ENCODE data around the gene IL22RA2.
"Not testable (repeated sequence)": the region's sequence is repeated elsewhere in the genome, so short reads cannot be mapped to it uniquely, and the experiment has no call there.

Gene IL22RA2, protein sequence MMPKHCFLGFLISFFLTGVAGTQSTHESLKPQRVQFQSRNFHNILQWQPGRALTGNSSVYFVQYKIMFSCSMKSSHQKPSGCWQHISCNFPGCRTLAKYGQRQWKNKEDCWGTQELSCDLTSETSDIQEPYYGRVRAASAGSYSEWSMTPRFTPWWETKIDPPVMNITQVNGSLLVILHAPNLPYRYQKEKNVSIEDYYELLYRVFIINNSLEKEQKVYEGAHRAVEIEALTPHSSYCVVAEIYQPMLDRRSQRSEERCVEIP

DNA sequence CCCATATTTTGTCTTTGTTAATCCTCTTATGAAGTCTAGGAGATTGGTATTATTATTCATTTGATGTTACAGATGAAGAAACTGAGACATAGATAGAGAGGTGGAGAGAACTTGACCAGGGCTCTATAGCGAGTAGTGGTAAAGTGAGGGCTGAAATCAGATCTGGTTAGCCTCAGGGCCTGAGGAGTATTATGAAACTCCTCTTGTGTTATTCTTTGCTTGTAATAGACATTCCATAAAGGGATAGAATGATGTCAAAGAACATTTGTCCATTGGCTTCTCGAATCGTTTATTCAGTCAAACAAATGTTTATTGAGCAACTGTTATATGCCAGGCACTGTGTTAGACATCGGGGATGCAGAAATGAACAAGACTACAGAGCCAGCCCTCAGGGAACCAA, at the start of gene IL22RA2:
TSS of gene IL22RA2 (minus strand) at position 144 of the 400 bp plus-strand sequence. CDS start 11,895 bp downstream, outside the sequence.
- Mint-ChIP-seq H3K4me3 (peak within 1 kb of the TSS; percentile 36), H3K36me3 (no peaks in the 10 kb centered on the region), H3K27me3 (no peaks in the 10 kb centered on the region), H3K4me1 (peaks cover 34% of the 10 kb centered on the region), H3K9me3 (peaks cover 1% of the 10 kb centered on the region), H3K27ac (peak within 1 kb of the TSS; percentile 90)
- no peak for ATAC-seq (ENCODE audit: low read depth)
- DNase-seq (ENCODE audit: low spot score in 2 of 2) = no peak

DNA sequence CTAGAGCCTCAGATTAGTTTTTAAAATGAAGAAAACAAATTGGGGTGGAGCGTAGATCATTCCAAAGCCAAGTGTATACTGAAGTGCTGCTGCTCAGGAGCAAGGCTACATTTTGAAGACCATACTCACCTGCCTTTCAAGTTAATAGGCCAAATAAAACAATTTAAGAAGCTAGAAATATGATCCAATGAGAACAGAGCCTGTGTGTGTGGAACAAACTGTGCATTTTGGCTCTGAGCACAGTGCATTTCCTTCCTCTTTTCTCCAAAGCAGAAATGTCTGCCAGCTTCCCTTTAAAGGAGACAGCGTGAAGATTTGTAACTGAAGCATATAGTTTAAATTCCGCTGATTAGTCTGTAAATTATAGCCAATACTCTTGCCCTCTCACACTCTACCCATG, 48.9 kb upstream of the IL22RA2 start:
- ATAC-seq (ENCODE audit: low read depth) (peak; percentile 20), DNase-seq (ENCODE audit: low spot score in 2 of 2) (peak in 1 of 2 donors; percentile 43)
- Mint-ChIP-seq H3K9me3 (no peaks in the 10 kb centered on the region), H3K36me3 (no peaks in the 10 kb centered on the region), H3K27me3 (no peaks in the 10 kb centered on the region), H3K4me3 (peak overlapping the region; percentile 27), H3K27ac (peak overlapping the region; percentile 33), H3K4me1 (peaks cover 46% of the 10 kb centered on the region)

- peaks cover 3% of the 10 kb centered on the region for H3K36me3 Mint-ChIP-seq
These were observed 46.3 kb upstream of the IL22RA2 start for GRCh38 chr6:137219664-137220252.

DNA sequence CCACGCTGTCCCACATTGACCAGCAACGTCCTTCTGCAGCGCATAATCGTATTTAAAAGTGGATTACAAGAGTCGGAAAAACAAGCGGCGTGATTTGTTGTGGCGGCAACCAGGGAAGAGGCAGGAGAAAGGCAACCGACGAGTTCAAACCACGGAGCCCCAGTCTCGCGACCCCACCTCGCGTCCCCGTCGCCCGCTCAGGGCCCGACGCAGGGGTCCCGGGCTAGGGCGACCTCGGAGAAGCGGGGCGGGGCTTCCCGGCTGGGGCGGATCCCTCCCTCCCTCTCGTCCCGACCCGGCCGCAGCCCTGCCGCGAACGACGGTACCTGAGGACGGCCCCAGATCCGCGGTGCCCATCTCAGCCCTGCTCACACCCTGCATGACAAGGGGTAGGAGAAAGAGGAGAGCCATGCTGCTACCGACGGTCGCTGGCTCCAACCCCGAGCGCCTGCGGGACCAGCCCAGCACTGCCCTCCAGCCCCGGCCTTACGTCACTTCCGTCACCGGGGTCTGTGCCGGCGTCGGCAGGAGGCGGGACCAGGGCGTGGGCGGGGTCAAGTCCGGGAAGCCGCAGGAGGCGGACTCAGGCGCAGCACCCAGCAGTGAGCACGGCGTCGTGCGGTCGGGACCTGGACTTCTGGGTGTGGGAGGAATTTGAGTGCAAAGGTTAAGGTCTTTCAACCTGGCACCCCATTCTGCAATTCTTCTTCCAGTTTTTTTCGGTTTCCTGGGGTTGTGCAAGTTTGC, 45.6 kb upstream of the IL22RA2 start, which contains the start of gene IFNGR1:
TSS of gene IFNGR1 (minus strand) at position 469 of the 747 bp plus-strand sequence. CDS start at position 411, 58 bp downstream.
- H3K27me3 Mint-ChIP-seq = no peaks in the 10 kb centered on the region
- DNase-seq (ENCODE audit: low spot score in 2 of 2) = peak; percentile 95
- H3K9me3 Mint-ChIP-seq = no peaks in the 10 kb centered on the region
- peaks cover 54% of the 10 kb centered on the region for H3K4me1 Mint-ChIP-seq
- peak; percentile 83 for ATAC-seq (ENCODE audit: low read depth)
- H3K27ac Mint-ChIP-seq = peak within 1 kb of the TSS; percentile 99
- H3K36me3 Mint-ChIP-seq = peaks cover 3% of the 10 kb centered on the region
- peak within 1 kb of the TSS; percentile 99 for H3K4me3 Mint-ChIP-seq

More at GRCh38 chr6:137219664-137220252, 46.3 kb upstream of the IL22RA2 start:
- ATAC-seq (ENCODE audit: low read depth) = no peak
- peaks cover 51% of the 10 kb centered on the region for H3K4me1 Mint-ChIP-seq
- no peak for DNase-seq (ENCODE audit: low spot score in 2 of 2)
- H3K9me3 Mint-ChIP-seq = no peaks in the 10 kb centered on the region
- H3K27me3 Mint-ChIP-seq = no peaks in the 10 kb centered on the region
- H3K27ac Mint-ChIP-seq = peak overlapping the region; percentile 99
- H3K4me3 Mint-ChIP-seq = peak overlapping the region; percentile 99

GRCh38 chr6:137218473-137218916, 45.1 kb upstream of the IL22RA2 start:
- peak overlapping the region; percentile 99 for H3K4me3 Mint-ChIP-seq
- H3K9me3 Mint-ChIP-seq = no peaks in the 10 kb centered on the region
- DNase-seq (ENCODE audit: low spot score in 2 of 2) (peak; percentile 34 to 45), ATAC-seq (ENCODE audit: low read depth) (peak; percentile 59)
- H3K4me1 Mint-ChIP-seq = peaks cover 51% of the 10 kb centered on the region
- peaks cover 3% of the 10 kb centered on the region for H3K36me3 Mint-ChIP-seq
- H3K27ac Mint-ChIP-seq = peak overlapping the region; percentile 99
- no peaks in the 10 kb centered on the region for H3K27me3 Mint-ChIP-seq

DNA sequence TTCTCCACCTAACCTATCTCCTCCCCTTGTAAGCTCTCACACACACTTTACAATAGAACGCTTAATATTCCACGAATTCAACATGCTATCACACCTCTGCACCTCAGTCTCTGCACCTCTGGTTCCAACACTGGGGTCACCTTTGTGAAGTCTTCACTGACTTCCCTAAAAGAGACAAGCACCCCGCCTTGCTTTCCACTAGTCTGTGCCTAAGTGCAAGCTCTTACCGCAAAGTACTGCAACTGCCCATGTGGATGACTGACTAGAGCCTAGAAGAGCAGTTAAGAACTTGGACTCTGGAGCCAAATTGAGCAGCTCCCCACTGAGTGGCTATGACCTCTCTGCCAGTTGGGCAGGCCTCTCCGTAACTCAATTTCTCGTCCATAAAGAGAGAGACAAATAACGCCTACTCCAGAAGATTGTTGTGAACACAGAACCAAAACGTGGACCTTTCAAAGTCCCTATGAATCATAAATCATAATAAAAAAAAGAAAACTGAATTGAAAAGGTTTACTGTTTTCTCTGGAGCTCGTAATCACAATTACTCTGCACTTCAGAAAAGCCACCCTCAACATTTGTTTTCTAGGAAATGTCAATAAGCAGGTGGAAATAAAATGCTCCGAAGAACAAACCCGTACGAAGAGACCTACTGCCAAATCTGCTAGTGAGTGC, 44.5 kb upstream of the IL22RA2 start:
- peak; percentile 37 for ATAC-seq (ENCODE audit: low read depth)

GRCh38 chr6:137216875-137217553, 43.6 kb upstream of the IL22RA2 start:
- H3K4me3 Mint-ChIP-seq = peak overlapping the region; percentile 99
- H3K27ac Mint-ChIP-seq = peak overlapping the region; percentile 99
- H3K36me3 Mint-ChIP-seq = peaks cover 7% of the 10 kb centered on the region
- no peak for DNase-seq (ENCODE audit: low spot score in 2 of 2)
- peaks cover 47% of the 10 kb centered on the region for H3K4me1 Mint-ChIP-seq
- no peak for ATAC-seq (ENCODE audit: low read depth)
- no peaks in the 10 kb centered on the region for H3K27me3 Mint-ChIP-seq
- no peaks in the 10 kb centered on the region for H3K9me3 Mint-ChIP-seq

More for the DNA sequence above, 44.5 kb upstream of the IL22RA2 start:
- no peaks in the 10 kb centered on the region for H3K9me3 Mint-ChIP-seq
- H3K4me3 Mint-ChIP-seq = peak overlapping the region; percentile 99
- H3K36me3 Mint-ChIP-seq = peaks cover 3% of the 10 kb centered on the region
- peak; percentile 26 to 34 for DNase-seq (ENCODE audit: low spot score in 2 of 2)
- H3K4me1 Mint-ChIP-seq = peaks cover 50% of the 10 kb centered on the region
- H3K27me3 Mint-ChIP-seq = no peaks in the 10 kb centered on the region
- H3K27ac Mint-ChIP-seq = peak overlapping the region; percentile 99

GRCh38 chr6:137216106-137216505, 42.7 kb upstream of the IL22RA2 start:
- H3K4me1 Mint-ChIP-seq = peaks cover 45% of the 10 kb centered on the region
- H3K36me3 Mint-ChIP-seq = peaks cover 10% of the 10 kb centered on the region
- H3K27me3 Mint-ChIP-seq = no peaks in the 10 kb centered on the region
- H3K4me3 Mint-ChIP-seq = peak overlapping the region; percentile 99
- ATAC-seq (ENCODE audit: low read depth) (no peak), DNase-seq (ENCODE audit: low spot score in 2 of 2) (no peak)
- H3K9me3 Mint-ChIP-seq = no peaks in the 10 kb centered on the region
- peak overlapping the region; percentile 99 for H3K27ac Mint-ChIP-seq

DNA sequence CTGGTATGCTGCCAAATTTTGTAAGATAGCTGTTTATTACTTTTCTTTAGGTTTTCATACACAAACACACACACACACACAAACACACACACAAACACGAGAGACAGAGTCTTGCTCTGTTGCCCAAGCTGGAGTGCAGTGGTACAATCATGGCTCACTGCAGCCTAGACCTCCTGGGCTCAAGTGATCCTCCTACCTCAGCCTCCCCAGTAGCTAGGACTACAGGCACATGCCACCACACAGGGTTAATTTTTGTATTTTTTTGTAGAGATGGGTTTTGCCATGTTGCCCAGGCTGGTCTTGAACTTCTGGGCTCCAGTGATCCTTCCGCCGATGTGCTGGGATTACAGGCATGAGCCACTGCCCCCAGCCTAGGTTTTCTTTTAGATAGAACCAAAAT, 42.2 kb upstream of the IL22RA2 start:
- H3K9me3 Mint-ChIP-seq; ATAC-seq (ENCODE audit: low read depth); H3K27me3 Mint-ChIP-seq; H3K27ac Mint-ChIP-seq; DNase-seq (ENCODE audit: low spot score in 2 of 2): not testable (repeated sequence)
- Mint-ChIP-seq H3K4me1 (peaks cover 45% of the 10 kb centered on the region), H3K4me3 (peak overlapping the region; percentile 46), H3K36me3 (peaks cover 11% of the 10 kb centered on the region)

GRCh38 chr6:137214931-137215330, 41.5 kb upstream of the IL22RA2 start:
- DNase-seq (ENCODE audit: low spot score in 2 of 2) = no peak
- Mint-ChIP-seq H3K27ac (no peak overlapping the region), H3K4me1 (peaks cover 41% of the 10 kb centered on the region), H3K27me3 (no peaks in the 10 kb centered on the region), H3K36me3 (peaks cover 14% of the 10 kb centered on the region), H3K4me3 (no peak overlapping the region), H3K9me3 (no peaks in the 10 kb centered on the region)
- no peak for ATAC-seq (ENCODE audit: low read depth)

- Mint-ChIP-seq H3K4me1 (peaks cover 46% of the 10 kb centered on the region), H3K27ac (no peak overlapping the region), H3K27me3 (no peaks in the 10 kb centered on the region), H3K4me3 (no peak overlapping the region), H3K36me3 (peaks cover 25% of the 10 kb centered on the region), H3K9me3 (peaks cover 8% of the 10 kb centered on the region)
- DNase-seq (ENCODE audit: low spot score in 2 of 2) = no peak
- no peak for ATAC-seq (ENCODE audit: low read depth)
These were observed 40.4 kb upstream of the IL22RA2 start for GRCh38 chr6:137213813-137214212.

DNA sequence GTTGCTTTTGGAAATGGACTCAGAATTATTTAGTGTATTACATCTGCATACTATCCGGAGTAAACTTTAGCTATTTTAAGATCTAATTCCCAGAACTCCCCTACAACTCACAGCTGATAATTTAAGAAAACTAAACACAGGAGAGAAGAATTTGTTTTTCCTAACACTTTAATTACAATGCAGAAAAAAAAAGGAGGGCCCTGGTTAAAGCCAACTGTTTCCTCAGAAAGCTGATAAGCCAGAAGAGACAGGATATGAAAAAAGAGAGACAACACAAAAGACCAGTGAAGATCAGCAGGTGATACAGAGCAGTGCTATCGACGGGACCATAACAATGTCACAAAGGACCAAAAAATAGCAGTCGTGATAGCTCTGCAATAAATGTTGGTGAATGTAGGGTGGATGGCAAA, 39.9 kb upstream of the IL22RA2 start:
- Mint-ChIP-seq H3K36me3 (peaks cover 30% of the 10 kb centered on the region), H3K27me3 (no peaks in the 10 kb centered on the region), H3K4me3 (no peak overlapping the region), H3K27ac (no peak overlapping the region), H3K4me1 (peaks cover 44% of the 10 kb centered on the region), H3K9me3 (peaks cover 8% of the 10 kb centered on the region)
- DNase-seq (ENCODE audit: low spot score in 2 of 2) (no peak), ATAC-seq (ENCODE audit: low read depth) (no peak)

GRCh38 chr6:137211910-137212309, 38.5 kb upstream of the IL22RA2 start:
- Mint-ChIP-seq H3K4me3 (no peak overlapping the region), H3K4me1 (peaks cover 40% of the 10 kb centered on the region), H3K9me3 (peaks cover 12% of the 10 kb centered on the region), H3K27me3 (no peaks in the 10 kb centered on the region), H3K36me3 (peaks cover 38% of the 10 kb centered on the region), H3K27ac (peak overlapping the region; percentile 33)
- no peak for DNase-seq (ENCODE audit: low spot score in 2 of 2)
- no peak for ATAC-seq (ENCODE audit: low read depth)
